GM12891 (cell line): ENCODE measurements around the gene FILIP1L.

ENCODE experiments used
- PAX5 ChIP-seq: IDR thresholded peaks from 2 replicates; pipeline ENCODE4 v1.6.1; 2011; ENCODE audit warnings: low read length, moderate library complexity, mild to moderate bottlenecking; ENCODE audit not compliant: insufficient read depth, severe bottlenecking
- POLR2A ChIP-seq: IDR thresholded peaks from 2 replicates; pipeline ENCODE4 v1.6.1; 2011; ENCODE audit warnings: low read depth, low read length, control low read depth
- POLR2AphosphoS5 ChIP-seq: IDR thresholded peaks from 2 replicates; pipeline ENCODE4 v1.6.1; 2011; ENCODE audit warnings: low read depth, low read length, control low read depth
- POU2F2 ChIP-seq: IDR thresholded peaks from 2 replicates; pipeline ENCODE4 v1.6.1; 2011; ENCODE audit warnings: low read depth, mild to moderate bottlenecking, control low read depth, low read length, moderate library complexity
- SPI1 ChIP-seq: IDR thresholded peaks from 2 replicates; pipeline ENCODE4 v1.6.1; 2011; ENCODE audit warnings: low read depth, low read length, control low read depth
- TAF1 ChIP-seq: IDR thresholded peaks from 2 replicates; pipeline ENCODE4 v1.6.1; 2011; ENCODE audit warnings: low read depth, low read length, control low read depth

DNA sequence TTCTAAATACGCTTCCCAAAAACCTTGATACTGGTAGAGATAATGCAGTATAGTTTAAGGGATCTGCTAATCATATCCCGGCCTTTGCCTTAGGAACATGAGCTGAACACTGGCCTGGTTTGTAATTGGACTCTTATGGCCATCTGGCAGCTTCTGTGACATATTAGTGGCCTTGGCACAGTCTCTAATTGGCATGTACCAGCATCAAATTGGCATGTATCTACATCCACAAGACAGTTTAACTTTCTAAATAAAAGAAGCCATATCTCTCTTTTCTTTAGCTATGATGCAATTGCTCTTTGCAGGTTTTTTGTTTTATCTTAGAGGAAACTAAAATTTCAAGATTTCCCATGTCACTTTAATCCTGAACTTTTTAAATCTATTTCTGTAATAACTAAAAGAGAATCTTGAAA, 44.6 kb upstream of the FILIP1L start:
- TF ChIP-seq SPI1 (no peak), PAX5 (no peak), POLR2A (no peak), POLR2AphosphoS5 (no peak), POU2F2 (no peak), TAF1 (no peak)
